HG03097 (cell line): ENCODE data around the gene CFHR5.
"Not testable (repeated sequence)": the region's sequence is repeated elsewhere in the genome, so short reads cannot be mapped to it uniquely, and the experiment has no call there.

Experiments used
- ATAC-seq: cut with Tn5 transposase; IDR thresholded peaks from one replicate; pipeline ENCODE4 v1.9.1; 2021; ENCODE audit not compliant: unreplicated experiment, low FRiP score

The CFHR5 gene

GRCh38 chr1:197016751-197017150 lies 39.4 kb downstream of the CFHR5 start:
- no peak for ATAC-seq

- ATAC-seq, result no peak
Measured at GRCh38 chr1:197017558-197018146, 40.3 kb downstream of the CFHR5 start.

- ATAC-seq, result no peak
Measured at GRCh38 chr1:197021716-197022115, 44.4 kb downstream of the CFHR5 start.

- ATAC-seq, result no peak
Measured at GRCh38 chr1:197024460-197024859, 47.1 kb downstream of the CFHR5 start.

GRCh38 chr1:197027359-197027758 lies 50.0 kb downstream of the CFHR5 start:
- no peak for ATAC-seq

- no peak for ATAC-seq
Measured at GRCh38 chr1:197029749-197030148, 52.4 kb downstream of the CFHR5 start.

- not testable (repeated sequence) for ATAC-seq
Measured at GRCh38 chr1:197034631-197035339, 57.4 kb downstream of the CFHR5 start.

- ATAC-seq, result no peak
Measured at GRCh38 chr1:197036861-197037260, 59.5 kb downstream of the CFHR5 start.

GRCh38 chr1:197041486-197042353 lies 64.4 kb downstream of the CFHR5 start:
- ATAC-seq, result no peak

GRCh38 chr1:197042676-197043341 lies 65.5 kb downstream of the CFHR5 start:
- no peak for ATAC-seq

- ATAC-seq, result no peak
Measured at GRCh38 chr1:197049100-197049499, 71.7 kb downstream of the CFHR5 start.
